K562 (cell line): ENCODE data around the gene ELOVL1. TPM values are rescaled to one million over a fixed set of nuclear protein-coding genes. Genes with fewer than 3 reads are reported as not detected.

ENCODE experiments used
- AFF1 ChIP-seq, 2 experiments: fragments of 450-650 bp; IDR thresholded peaks; 2 replicates each; pipeline ENCODE4 v1.6.1; 2018; ENCODE audit warnings: mild to moderate bottlenecking in 2 of 2, low read depth in 1 of 2; ENCODE audit not compliant: partially characterized antibody in 2 of 2
- ARNT ChIP-seq, 2 experiments: fragments of 450-650 bp; IDR thresholded peaks; 2 replicates each; pipeline ENCODE4 v1.6.1; 2016; ENCODE audit warnings: mild to moderate bottlenecking in 1 of 2
- ELK3 ChIP-seq: fragments of 450-650 bp; formaldehyde crosslinking; IDR thresholded peaks from 2 replicates; pipeline ENCODE4 v1.4.0; 2020; ENCODE audit warnings: mild to moderate bottlenecking
- FOXJ3 ChIP-seq: sonication (generic); formaldehyde crosslinking; IDR thresholded peaks from 2 replicates; pipeline ENCODE4 v1.4.0; 2020; ENCODE audit warnings: mild to moderate bottlenecking, missing genetic modification reagents
- MTA2 ChIP-seq: fragments of 450-650 bp; IDR thresholded peaks from 2 replicates; pipeline ENCODE4 v1.6.1; 2016; ENCODE audit warnings: low read depth
- NR4A1 ChIP-seq, 2 experiments: fragments of 250-450 bp in 1 of 2; fragments of 450-650 bp in 1 of 2; sonication (Bioruptor Pico) in 1 of 2; IDR thresholded peaks; 2 replicates each; pipeline versions ENCODE4 v1.4.0 to v1.6.1; 2016 to 2020; ENCODE audit warnings: mild to moderate bottlenecking in 2 of 2, missing compliant biosample characterization in 1 of 2, missing genetic modification characterization in 1 of 2, moderate library complexity in 1 of 2
- SMARCE1 ChIP-seq: fragments of 450-650 bp; IDR thresholded peaks from 2 replicates; pipeline ENCODE4 v1.7.1; 2016; ENCODE audit warnings: mild to moderate bottlenecking
- THRB ChIP-seq: fragments of 450-650 bp; formaldehyde crosslinking; conservative IDR thresholded peaks from 2 replicates; pipeline ENCODE4 v1.4.0; 2022; ENCODE audit warnings: mild to moderate bottlenecking, missing genetic modification characterization
- VEZF1 ChIP-seq: fragments of 200-800 bp; sonication (Bioruptor generic); IDR thresholded peaks from 2 replicates; pipeline ENCODE4 v1.6.1; 2017; ENCODE audit warnings: missing genetic modification characterization, missing compliant biosample characterization
- ZBTB1 ChIP-seq: sonication (generic); formaldehyde crosslinking; IDR thresholded peaks from 2 replicates; pipeline ENCODE4 v1.8.1; 2023; ENCODE audit warnings: missing genetic modification reagents, low read depth, mild to moderate bottlenecking, borderline replicate concordance
- ZBTB33 ChIP-seq: sonication (generic); formaldehyde crosslinking; IDR thresholded peaks from 2 replicates; pipeline ENCODE4 v1.8.1; 2023; ENCODE audit warnings: mild to moderate bottlenecking, missing genetic modification reagents
- ZNF140 ChIP-seq: fragments of 250-450 bp; sonication (Bioruptor Pico); IDR thresholded peaks from 2 replicates; pipeline ENCODE4 v1.8.0; 2021; ENCODE audit warnings: moderate library complexity, mild to moderate bottlenecking, inconsistent platforms
- ZNF174 ChIP-seq: fragments of 250-450 bp; sonication (Bioruptor Pico); IDR thresholded peaks from 2 replicates; pipeline ENCODE4 v1.4.0; 2020; ENCODE audit warnings: mild to moderate bottlenecking
- ZNF561 ChIP-seq: fragments of 450-650 bp; formaldehyde crosslinking; conservative IDR thresholded peaks from 2 replicates; pipeline ENCODE4 v1.4.0; 2020; ENCODE audit warnings: mild to moderate bottlenecking, moderate library complexity
- polyA plus RNA-seq, 8 experiments: library from polyadenylated mRNA; depleted of rRNA in 4 of 8; stranded (reverse) in 5 of 8; unstranded in 3 of 8; fragments of >200 nt; fragmentation: Nextera tagmentation in 2 of 8; fragmentation: Illumina TruSeq in 1 of 8; extraction: Ambion mirVana in 2 of 8; extraction: Trizol in 1 of 8; gene quantifications; 2 replicates each; pipeline versions ENCODE4 v1.2.1 to v1.2.3, GENCODE V29; 2011 to 2014; ENCODE audit warnings: inconsistent platforms in 1 of 8, missing spikeins in 1 of 8
- total RNA-seq, 7 experiments: library from RNA; depleted of rRNA in 6 of 7; stranded (reverse); fragments of >200 nt in 6 of 7; fragmentation: Illumina TruSeq in 2 of 7; extraction: Trizol in 2 of 7; gene quantifications; 2 replicates each; pipeline versions ENCODE4 v1.2.1 to v1.2.3, GENCODE V29; 2011 to 2021; ENCODE audit warnings: low replicate concordance in 1 of 7

Gene ELOVL1
- total and polyA plus RNA-seq, 9 of the 15 experiments (the other 6 are each of a cell fraction or from before 2014, with no cell fraction given): 51.0 to 157 (median 70.3) TPM

- TF ChIP-seq NR4A1 (CRISPR knock-in tag; IDR thresholded peaks at IDR 0.05) (no peak), NR4A1 (tag; IDR thresholded peaks at IDR 0.05) (no peak), ZBTB33 (CRISPR knock-in tag) (peak; percentile 51; the same call in 1 of the 2 replicates), MTA2 (no peak), ZNF174 (CRISPR knock-in tag) (no peak), VEZF1 (peak; percentile 71), ZNF561 (CRISPR knock-in tag) (no peak), AFF1 (IDR thresholded peaks at IDR 0.05; ENCODE audit: low read depth in 1 of 2, partially characterized antibody in 2 of 2) (no peak), ZBTB1 (peak; percentile 61; the same call in 1 of the 2 replicates), ELK3 (CRISPR knock-in tag) (no peak), SMARCE1 (no peak), ZNF140 (CRISPR knock-in tag) (no peak), THRB (CRISPR knock-in tag) (no peak), ARNT (IDR thresholded peaks at IDR 0.05) (no peak), FOXJ3 (CRISPR knock-in tag) (no peak)
These were observed 8.8 kb downstream of the ELOVL1 start, which contains the start of gene CDC20 (continued) for GRCh38 chr1:43358746-43359693.
